ENCODE measurements around the gene ABHD16A.

Gene ABHD16A

GRCh38 chr6:31640612-31641011, 62.5 kb downstream of the ABHD16A start:
- peaks cover 8 to 23% (median 12%) of the 10 kb centered on the region in 10 experiments; a peak in 14 of 20 replicates for H3K4me1 ChIP-seq
- TF ChIP-seq Cebpa-rat (IDR thresholded peaks at IDR 0.05) = no peak
- H3K9me3 ChIP-seq (replicated peaks in 1 of 11) = no peaks in the 10 kb centered on the region
- peaks cover 33 to 93% (median 79%) of the 10 kb centered on the region in 11 experiments; a peak in 21 of 22 replicates for H4K20me1 ChIP-seq
- peaks cover 96 to 99% (median 97%) of the 10 kb centered on the region in 11 experiments for H3K36me3 ChIP-seq
- peak overlapping the region in 1 of 11 experiments; percentile 42; a peak in 1 of 22 replicates for H3K4me2 ChIP-seq
- no peaks in the 10 kb centered on the region for H3K27me3 ChIP-seq
- peak overlapping the region in 2 of 11 experiments; percentile 10 to 39; a peak in 2 of 22 replicates for H3K27ac ChIP-seq
- H3K9ac ChIP-seq = peak overlapping the region in 5 of 11 experiments; percentile 1 to 34 (median 8); a peak in 2 of 22 replicates
- no peak overlapping the region for H3K4me3 ChIP-seq

DNA sequence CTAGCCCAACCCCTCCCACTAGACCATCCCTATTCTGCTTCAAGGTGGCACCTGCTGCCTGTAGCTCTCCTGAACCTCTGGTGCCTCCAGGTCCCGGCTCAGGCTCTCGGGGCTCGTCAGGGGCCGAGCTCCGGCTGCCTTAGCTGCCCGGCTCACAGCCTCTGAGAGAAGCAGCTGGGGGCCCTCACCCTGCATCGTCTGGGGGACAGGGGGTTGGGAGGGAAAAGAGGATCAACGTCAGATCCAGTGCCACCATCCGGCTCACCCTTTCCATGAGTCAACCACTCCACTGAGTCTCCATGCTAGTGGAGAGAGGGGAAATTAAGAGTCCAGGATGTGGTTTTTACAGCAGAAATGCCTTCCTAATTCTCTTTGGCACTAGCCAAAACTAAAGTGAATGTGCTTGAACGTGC, 63.7 kb downstream of the ABHD16A start:
- H3K9ac ChIP-seq = peak overlapping the region in 6 of 11 experiments; percentile 1 to 51 (median 8); a peak in 5 of 22 replicates
- TF ChIP-seq Cebpa-rat (IDR thresholded peaks at IDR 0.05) = no peak

GRCh38 chr6:31639043-31639442, 64.1 kb downstream of the ABHD16A start:
- H3K9me3 ChIP-seq (replicated peaks in 1 of 11) = no peaks in the 10 kb centered on the region
- H4K20me1 ChIP-seq = peaks cover 39 to 94% (median 83%) of the 10 kb centered on the region in 11 experiments; a peak in 21 of 22 replicates
- H3K27me3 ChIP-seq = no peaks in the 10 kb centered on the region
- no peak overlapping the region for H3K4me3 ChIP-seq
- H3K27ac ChIP-seq = peak overlapping the region in 5 of 11 experiments; percentile 1 to 39 (median 17); a peak in 5 of 22 replicates
- peaks cover 96 to 99% (median 97%) of the 10 kb centered on the region in 11 experiments for H3K36me3 ChIP-seq
- H3K4me2 ChIP-seq = peak overlapping the region in 3 of 11 experiments; percentile 29 to 45 (median 42); a peak in 4 of 22 replicates
- H3K9ac ChIP-seq = peak overlapping the region in 2 of 11 experiments; percentile 8 to 12; a peak in 2 of 22 replicates
- peaks cover 8 to 23% (median 12%) of the 10 kb centered on the region in 10 experiments; a peak in 14 of 20 replicates for H3K4me1 ChIP-seq
- no peak for TF ChIP-seq Cebpa-rat (IDR thresholded peaks at IDR 0.05)

More for the DNA sequence above, 63.7 kb downstream of the ABHD16A start:
- H3K4me3 ChIP-seq = no peak overlapping the region
- peak overlapping the region in 6 of 11 experiments; percentile 1 to 39 (median 14); a peak in 6 of 22 replicates for H3K27ac ChIP-seq
- peak overlapping the region in 5 of 11 experiments; percentile 10 to 45 (median 29); a peak in 6 of 22 replicates for H3K4me2 ChIP-seq
- no peaks in the 10 kb centered on the region for H3K9me3 ChIP-seq (replicated peaks in 1 of 11)
- H4K20me1 ChIP-seq = peaks cover 37 to 94% (median 83%) of the 10 kb centered on the region in 11 experiments; a peak in 21 of 22 replicates
- peaks cover 8 to 23% (median 12%) of the 10 kb centered on the region in 10 experiments; a peak in 14 of 20 replicates for H3K4me1 ChIP-seq
- no peaks in the 10 kb centered on the region for H3K27me3 ChIP-seq
- peaks cover 96 to 99% (median 97%) of the 10 kb centered on the region in 11 experiments for H3K36me3 ChIP-seq

All from BLaER1 treated with 17β-estradiol and CSF1 and Interleukin-3, amounts not matched to agents 10 nM and 100 nM (cell line).